ENCODE data around the gene OR52A5. TPM values are rescaled to one million over a fixed set of nuclear protein-coding genes. Genes with fewer than 3 reads are reported as not detected.
"Not testable (repeated sequence)": the region's sequence is repeated elsewhere in the genome, so short reads cannot be mapped to it uniquely, and the experiment has no call there.

Gene OR52A5
- total RNA-seq = not detected in 3 replicates
- long read RNA-seq = 0 reads

- H3K27me3 Mint-ChIP-seq (ENCODE audit: low read depth) = peaks cover 18% of the 10 kb centered on the region
- H3K27ac Mint-ChIP-seq (ENCODE audit: unreplicated experiment) = no peak within 1 kb of the TSS
- no peaks in the 10 kb centered on the region for H3K9me3 Mint-ChIP-seq (ENCODE audit: low read depth)
- no peaks in the 10 kb centered on the region for H3K4me1 Mint-ChIP-seq (ENCODE audit: low read depth)
- no peak for TF ChIP-seq CTCF (IDR thresholded peaks at IDR 0.05)
- H3K36me3 Mint-ChIP-seq (ENCODE audit: low read depth) = no peaks in the 10 kb centered on the region
- H3K4me3 Mint-ChIP-seq (ENCODE audit: unreplicated experiment) = no peak within 1 kb of the TSS
- DNase-seq (ENCODE audit: low spot score) = no peak
These were observed at the start of gene OR52A5 for GRCh38 chr11:5137996-5138395. TSS of gene OR52A5 (minus strand) at chr11:5138356. CDS start at chr11:5132642, 5,714 bp downstream.

GRCh38 chr11:5178046-5178837 lies 40.1 kb upstream of the OR52A5 start:
- Mint-ChIP-seq H3K27ac (ENCODE audit: unreplicated experiment) (no peak overlapping the region), H3K4me3 (ENCODE audit: unreplicated experiment) (no peak overlapping the region), H3K9me3 (ENCODE audit: low read depth) (no peaks in the 10 kb centered on the region), H3K27me3 (ENCODE audit: low read depth) (peaks cover 8% of the 10 kb centered on the region), H3K36me3 (ENCODE audit: low read depth) (no peaks in the 10 kb centered on the region), H3K4me1 (ENCODE audit: low read depth) (no peaks in the 10 kb centered on the region)
- TF ChIP-seq CTCF (IDR thresholded peaks at IDR 0.05) = no peak
- no peak for DNase-seq (ENCODE audit: low spot score)

- Mint-ChIP-seq H3K27me3 (ENCODE audit: low read depth) (peaks cover 5% of the 10 kb centered on the region), H3K9me3 (ENCODE audit: low read depth) (no peaks in the 10 kb centered on the region), H3K4me1 (ENCODE audit: low read depth) (no peaks in the 10 kb centered on the region), H3K36me3 (ENCODE audit: low read depth) (no peaks in the 10 kb centered on the region), H3K4me3 (ENCODE audit: unreplicated experiment) (no peak overlapping the region), H3K27ac (ENCODE audit: unreplicated experiment) (no peak overlapping the region)
- no peak for TF ChIP-seq CTCF (IDR thresholded peaks at IDR 0.05)
- DNase-seq (ENCODE audit: low spot score) = no peak
These were observed 36.8 kb upstream of the OR52A5 start for GRCh38 chr11:5174934-5175333.

GRCh38 chr11:5171856-5172255 lies 33.7 kb upstream of the OR52A5 start:
- no peak for DNase-seq (ENCODE audit: low spot score)
- H3K36me3 Mint-ChIP-seq (ENCODE audit: low read depth) = no peaks in the 10 kb centered on the region
- no peak for TF ChIP-seq CTCF (IDR thresholded peaks at IDR 0.05)
- H3K4me1 Mint-ChIP-seq (ENCODE audit: low read depth) = no peaks in the 10 kb centered on the region
- peaks cover 6% of the 10 kb centered on the region for H3K27me3 Mint-ChIP-seq (ENCODE audit: low read depth)
- no peak overlapping the region for H3K27ac Mint-ChIP-seq (ENCODE audit: unreplicated experiment)
- H3K9me3 Mint-ChIP-seq (ENCODE audit: low read depth) = no peaks in the 10 kb centered on the region
- no peak overlapping the region for H3K4me3 Mint-ChIP-seq (ENCODE audit: unreplicated experiment)

- not testable (repeated sequence) for H3K27me3 Mint-ChIP-seq (ENCODE audit: low read depth); H3K27ac Mint-ChIP-seq (ENCODE audit: unreplicated experiment); H3K36me3 Mint-ChIP-seq (ENCODE audit: low read depth); H3K4me1 Mint-ChIP-seq (ENCODE audit: low read depth); H3K4me3 Mint-ChIP-seq (ENCODE audit: unreplicated experiment); DNase-seq (ENCODE audit: low spot score); H3K9me3 Mint-ChIP-seq (ENCODE audit: low read depth)
These were observed 27.7 kb upstream of the OR52A5 start for GRCh38 chr11:5165898-5166297.

- not testable (repeated sequence) for H3K36me3 Mint-ChIP-seq (ENCODE audit: low read depth); H3K4me3 Mint-ChIP-seq (ENCODE audit: unreplicated experiment); H3K4me1 Mint-ChIP-seq (ENCODE audit: low read depth); H3K9me3 Mint-ChIP-seq (ENCODE audit: low read depth); H3K27ac Mint-ChIP-seq (ENCODE audit: unreplicated experiment); H3K27me3 Mint-ChIP-seq (ENCODE audit: low read depth); DNase-seq (ENCODE audit: low spot score)
These were observed 26.7 kb upstream of the OR52A5 start for GRCh38 chr11:5164807-5165206.

- not testable (repeated sequence) for H3K9me3 Mint-ChIP-seq (ENCODE audit: low read depth); H3K27ac Mint-ChIP-seq (ENCODE audit: unreplicated experiment); H3K4me1 Mint-ChIP-seq (ENCODE audit: low read depth); H3K27me3 Mint-ChIP-seq (ENCODE audit: low read depth); H3K4me3 Mint-ChIP-seq (ENCODE audit: unreplicated experiment); DNase-seq (ENCODE audit: low spot score); H3K36me3 Mint-ChIP-seq (ENCODE audit: low read depth)
These were observed 22.9 kb upstream of the OR52A5 start for GRCh38 chr11:5161045-5161444.

- H3K4me3 Mint-ChIP-seq (ENCODE audit: unreplicated experiment); H3K27ac Mint-ChIP-seq (ENCODE audit: unreplicated experiment); H3K27me3 Mint-ChIP-seq (ENCODE audit: low read depth); H3K9me3 Mint-ChIP-seq (ENCODE audit: low read depth); DNase-seq (ENCODE audit: low spot score); H3K4me1 Mint-ChIP-seq (ENCODE audit: low read depth); H3K36me3 Mint-ChIP-seq (ENCODE audit: low read depth): not testable (repeated sequence)
These were observed 22.1 kb upstream of the OR52A5 start for GRCh38 chr11:5160217-5160616.

Data from chondrocyte (in vitro differentiated cells).